Stimulated activated CD8-positive, alpha-beta memory T cell treated with anti-CD3 and anti-CD28 coated beads, Interleukin-7, amount 100 ng/mL, for 48 hours (primary cell): ENCODE data around the gene EPB41L2.
"Not testable (repeated sequence)": the region's sequence is repeated elsewhere in the genome, so short reads cannot be mapped to it uniquely, and the experiment has no call there.

Source experiments
- DNase-seq, 2 donors: peaks; one replicate each; pipeline ENCODE4 v3.0.0-alpha.2; 2020; ENCODE audit warnings: low read depth in 1 of 2; ENCODE audit errors: extremely low read depth in 1 of 2

The EPB41L2 gene

DNA sequence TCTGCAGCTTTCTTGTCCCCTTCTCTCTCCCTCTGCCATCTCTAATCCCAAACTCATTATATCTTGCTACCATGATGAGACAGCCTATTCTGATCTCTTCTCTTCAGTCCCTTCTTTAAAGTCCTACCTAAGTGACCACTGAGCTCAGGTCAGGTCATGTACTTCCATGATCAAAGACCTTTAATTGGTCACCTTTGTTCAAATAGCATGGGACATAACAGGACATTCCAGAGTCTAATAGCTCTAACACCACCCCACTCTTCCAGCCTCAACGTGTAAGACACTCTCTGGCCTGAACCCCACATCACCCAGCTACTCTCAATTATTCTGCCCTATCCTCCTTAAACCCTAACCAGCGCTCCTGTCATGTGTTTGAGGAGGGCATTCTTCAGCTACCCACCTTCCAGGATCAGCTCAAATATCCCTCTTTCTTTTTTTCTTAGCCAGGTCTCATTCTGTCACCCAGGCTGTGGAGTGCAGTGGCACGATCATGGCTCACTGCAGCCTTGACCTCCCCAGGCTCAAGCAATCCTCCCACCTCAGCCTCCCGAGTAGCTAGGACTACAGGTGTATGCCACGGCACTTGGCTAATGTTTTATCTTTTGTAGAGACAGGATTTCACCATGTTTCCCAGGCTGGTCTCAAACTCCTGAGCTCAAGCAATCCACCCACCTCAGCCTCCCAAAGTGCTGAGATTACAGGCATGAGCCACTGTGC is 237.9 kb downstream of the EPB41L2 start:
- no peak for DNase-seq

DNA sequence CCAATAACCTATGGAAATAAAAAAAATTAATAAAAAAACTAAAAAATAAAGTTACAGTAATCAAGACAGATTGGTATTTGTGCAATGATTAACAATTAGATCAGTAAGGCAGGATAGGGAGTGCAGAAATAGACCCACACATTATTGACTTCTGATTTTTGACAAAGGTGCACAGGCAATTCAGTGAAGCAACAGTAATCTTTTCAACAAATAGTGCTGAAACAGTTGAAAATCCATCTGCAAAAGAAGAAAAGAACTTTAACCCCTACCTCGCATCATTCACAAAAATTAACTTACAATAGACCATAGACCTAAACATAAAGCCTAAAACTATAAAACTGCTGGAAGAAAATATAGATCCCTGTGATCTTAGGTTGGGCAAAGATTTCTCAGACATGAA is 240.3 kb downstream of the EPB41L2 start:
- DNase-seq = no peak

DNA sequence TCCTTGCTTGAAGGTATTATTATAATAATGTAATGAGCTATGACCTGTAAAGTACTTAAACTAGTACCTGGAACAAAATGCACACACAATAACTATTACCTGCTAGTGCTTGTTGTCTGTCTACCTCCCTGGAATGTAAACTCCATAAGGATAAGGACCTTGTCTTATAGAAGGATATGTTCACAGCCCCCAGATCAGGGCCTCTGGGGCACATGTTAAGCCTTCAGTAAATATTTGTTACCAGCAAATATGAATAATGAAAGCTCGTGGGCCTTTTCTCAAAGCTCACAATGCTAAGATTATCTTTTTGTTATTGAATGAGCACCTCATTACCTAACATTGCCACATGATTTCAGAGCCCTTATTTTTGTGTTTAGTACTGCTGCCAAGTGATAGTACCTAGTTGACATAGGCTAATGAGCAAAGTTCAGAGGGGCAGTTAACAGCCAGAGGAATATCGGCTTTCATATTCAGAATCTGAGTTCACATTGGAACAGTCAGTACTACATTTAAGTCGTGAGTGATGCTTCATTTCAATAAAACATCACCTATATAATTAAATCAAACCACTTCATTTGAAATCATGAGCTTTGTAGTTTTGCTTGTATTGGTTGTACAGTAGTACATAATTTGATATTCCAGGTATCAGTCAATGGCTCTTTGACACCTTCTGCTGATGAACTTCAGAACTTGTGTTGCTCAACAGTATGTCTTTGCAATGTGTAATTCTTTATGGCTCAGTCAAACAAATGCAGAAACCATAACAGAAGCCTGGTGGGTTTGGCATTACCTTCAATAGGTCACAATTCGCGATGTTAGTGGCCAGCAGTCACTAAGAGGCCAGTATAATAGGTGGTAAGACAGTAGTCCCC is 247.6 kb downstream of the EPB41L2 start:
- no peak for DNase-seq

DNA sequence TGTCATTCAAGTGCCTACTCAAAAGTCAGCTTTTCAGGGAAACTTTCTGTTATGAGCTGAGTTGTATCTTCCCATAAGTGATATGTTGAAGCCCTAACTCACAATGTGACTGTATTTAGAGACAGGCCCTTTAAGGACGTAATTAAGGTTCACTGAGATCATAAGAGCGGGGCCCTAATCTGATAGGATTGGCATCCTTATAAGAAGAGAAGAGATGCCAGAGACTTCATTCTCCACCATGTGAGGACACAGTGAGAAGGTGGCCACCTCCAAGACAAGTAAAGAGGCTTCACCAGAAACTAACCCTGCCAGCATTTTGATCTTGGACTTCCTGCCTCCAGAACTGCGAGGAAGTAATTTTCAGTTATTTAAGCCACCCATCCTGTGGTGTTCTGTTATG is 248.5 kb downstream of the EPB41L2 start:
- DNase-seq = no peak

DNA sequence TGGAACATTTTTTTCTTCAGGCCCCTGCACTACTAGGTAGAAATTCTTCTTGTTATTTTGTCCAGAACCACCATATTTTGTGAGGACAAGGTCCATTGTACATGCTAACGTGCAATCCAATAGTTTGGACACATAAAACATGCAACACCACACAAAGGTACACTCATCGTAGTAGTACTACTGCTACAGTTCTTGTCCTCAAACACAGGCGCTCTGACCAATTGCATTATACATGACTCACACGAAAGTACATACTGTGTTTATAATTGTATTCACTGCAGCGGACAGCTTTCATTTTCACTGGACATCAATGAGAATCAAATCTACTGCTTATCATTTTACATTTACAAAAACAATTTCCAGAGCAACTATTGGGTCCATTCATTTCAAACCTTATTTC is 251.1 kb downstream of the EPB41L2 start:
- no peak for DNase-seq

DNA sequence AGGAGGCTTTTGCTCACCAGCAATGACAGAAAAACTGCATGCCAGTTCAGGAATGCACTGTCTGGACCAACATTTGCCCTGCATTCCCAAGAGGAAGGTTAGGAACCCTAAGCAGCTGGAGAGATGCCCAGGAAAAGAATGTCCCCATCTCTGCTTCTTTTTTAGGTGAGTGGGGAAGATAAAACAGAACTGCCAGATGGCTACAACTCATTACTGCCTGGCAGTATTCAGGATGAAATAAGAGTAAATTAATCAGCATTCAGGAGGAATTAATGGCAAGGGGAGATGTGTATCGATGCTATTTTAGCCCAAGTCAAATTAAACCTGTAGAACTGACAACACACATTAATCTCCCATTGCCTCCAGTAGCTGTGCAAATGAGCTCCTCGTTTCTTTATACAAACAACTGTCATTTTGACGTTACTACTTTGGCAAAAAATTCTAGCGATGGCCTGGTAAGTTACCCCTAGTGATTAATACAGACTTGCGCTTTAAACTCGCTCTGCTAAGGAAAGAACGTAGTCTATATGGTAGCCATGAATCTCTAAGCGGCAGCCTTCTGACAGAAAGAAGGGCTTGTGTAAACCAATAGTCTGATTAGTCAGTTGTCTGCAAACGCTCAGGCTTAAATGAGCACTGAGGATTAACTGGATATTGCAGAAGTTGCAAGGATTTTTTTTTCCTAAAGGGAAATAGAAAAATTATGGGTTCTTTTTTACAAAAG is 252.6 kb downstream of the EPB41L2 start:
- no peak for DNase-seq

DNA sequence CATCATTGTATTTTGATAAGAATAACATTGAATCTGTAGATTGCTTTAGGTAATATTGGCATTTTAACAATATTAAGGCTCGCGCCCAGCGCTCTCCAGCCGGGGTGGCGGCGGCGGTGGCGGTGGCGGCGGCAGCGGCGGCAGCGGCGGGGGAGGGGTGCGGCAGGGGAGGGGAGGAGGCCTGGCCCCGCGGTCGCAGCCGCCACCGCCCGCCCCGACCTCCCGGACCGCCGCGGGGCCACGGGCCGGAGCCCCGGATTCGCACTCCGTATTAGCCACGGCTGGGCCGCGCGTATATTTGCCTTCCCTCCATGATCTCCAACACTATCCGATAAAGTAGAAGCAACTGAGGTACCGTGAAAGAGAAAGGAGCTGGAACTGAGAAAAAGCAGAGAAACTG is 261.7 kb downstream of the EPB41L2 start:
- not testable (repeated sequence) for DNase-seq

DNA sequence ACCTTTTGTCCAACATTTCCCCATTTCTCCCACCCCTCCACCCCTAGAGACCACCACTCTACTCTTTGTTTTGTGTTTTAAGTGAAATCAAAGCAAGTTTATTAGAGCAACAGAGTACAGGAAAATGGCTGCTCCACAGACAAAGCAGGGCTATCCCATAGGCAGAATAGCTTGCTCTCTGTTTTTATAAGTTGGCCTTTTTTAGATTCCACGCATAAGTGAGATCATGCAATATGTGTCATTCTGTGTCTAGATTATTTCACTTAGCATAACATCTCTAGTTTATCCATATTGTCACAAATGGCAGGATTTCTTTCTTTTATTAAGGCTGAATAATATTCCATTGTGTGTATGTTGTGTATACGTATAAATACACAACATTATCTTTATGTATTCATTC is 266.0 kb downstream of the EPB41L2 start:
- no peak for DNase-seq

DNA sequence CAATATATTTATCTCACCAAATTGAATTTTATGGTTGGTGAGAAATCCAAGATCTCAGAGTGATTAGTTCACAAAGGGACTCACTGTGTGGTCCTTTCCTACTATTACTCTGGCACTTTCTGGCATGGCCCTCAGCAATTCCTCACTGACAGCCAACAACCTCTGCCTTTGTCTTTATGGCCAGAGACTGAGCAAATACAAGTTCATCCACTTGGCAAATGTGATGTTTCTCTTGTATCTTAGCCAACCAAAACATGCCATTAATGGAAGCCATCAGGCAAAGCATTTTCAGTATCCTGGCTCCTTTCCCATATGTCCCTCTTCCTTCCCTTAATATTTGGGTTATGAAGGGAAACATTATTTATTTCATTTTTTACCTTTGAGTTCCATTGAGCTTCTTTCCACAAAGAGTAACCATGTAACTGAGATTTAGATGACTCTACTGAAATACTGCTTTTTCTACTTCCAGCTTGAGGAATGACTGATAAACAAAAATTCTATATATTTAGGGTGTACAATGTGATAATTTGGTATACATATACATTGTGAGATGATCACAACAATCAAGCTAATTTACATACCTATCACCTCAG is 266.6 kb downstream of the EPB41L2 start:
- no peak for DNase-seq

DNA sequence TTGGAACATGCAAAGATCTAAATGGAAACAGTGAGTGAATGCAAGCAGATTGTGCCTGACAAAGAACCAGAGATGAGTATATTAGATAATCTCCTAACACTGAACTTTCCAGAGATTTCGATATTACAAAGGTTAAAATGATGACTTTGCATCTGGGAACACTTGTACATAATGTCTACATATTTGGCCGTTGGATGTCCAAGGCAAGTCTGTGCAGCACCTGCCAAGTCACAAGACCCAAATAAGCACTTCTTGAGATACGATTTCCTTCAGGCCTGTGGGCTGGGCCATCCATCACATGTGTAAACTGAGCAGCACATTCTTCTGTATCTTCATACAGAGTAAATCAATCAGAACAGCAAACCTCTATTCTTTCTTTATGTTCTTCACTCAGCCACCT is 268.3 kb downstream of the EPB41L2 start:
- DNase-seq = no peak

DNA sequence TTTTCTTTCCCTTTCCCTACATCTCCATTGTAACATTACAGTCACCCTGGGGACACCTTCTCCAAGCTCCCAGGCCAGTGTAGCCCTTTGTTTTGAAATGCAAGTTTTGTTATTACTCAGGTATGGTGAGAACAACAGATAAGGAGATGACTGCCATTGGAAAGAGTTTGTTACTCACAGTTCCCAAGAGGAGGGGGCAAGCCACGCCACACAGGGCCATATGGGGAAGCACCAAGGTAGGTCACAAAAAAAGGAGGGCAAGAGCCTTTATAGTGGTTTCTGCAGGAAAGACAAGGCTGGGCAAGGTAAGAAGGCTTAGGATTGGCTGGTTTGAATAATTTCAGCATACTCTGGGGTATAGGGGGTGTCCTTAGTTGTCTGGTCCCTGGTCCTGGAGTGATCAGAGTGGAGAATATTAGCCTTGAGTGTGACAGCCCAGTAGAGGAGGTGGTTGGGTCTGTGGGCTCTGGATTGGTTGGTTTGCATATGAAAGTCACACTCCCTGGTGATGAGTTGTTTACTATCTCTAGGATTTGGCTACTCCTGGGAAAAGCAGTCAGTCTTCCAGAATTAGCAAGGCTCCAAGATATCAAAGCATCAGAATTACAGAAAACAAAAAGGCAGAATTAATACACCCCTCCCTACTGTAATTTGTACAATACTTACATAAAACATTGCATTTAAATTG is 268.9 kb downstream of the EPB41L2 start:
- DNase-seq = no peak
